ENCODE data around the gene MED29. TPM values are rescaled to one million over a fixed set of nuclear protein-coding genes. Genes with fewer than 3 reads are reported as not detected.
A peak's percentile ranks its signal among the peaks of the same experiment; 100 is the strongest.

Gene MED29
- total and polyA plus RNA-seq, 2 of the 13 experiments (the other 11 are each of a cell fraction or from before 2014, with no cell fraction given) = 14.0 to 19.7 TPM

GRCh38 chr19:39401549-39402345, 10.6 kb downstream of the MED29 start (continued):
- TF ChIP-seq, protein P1, sequence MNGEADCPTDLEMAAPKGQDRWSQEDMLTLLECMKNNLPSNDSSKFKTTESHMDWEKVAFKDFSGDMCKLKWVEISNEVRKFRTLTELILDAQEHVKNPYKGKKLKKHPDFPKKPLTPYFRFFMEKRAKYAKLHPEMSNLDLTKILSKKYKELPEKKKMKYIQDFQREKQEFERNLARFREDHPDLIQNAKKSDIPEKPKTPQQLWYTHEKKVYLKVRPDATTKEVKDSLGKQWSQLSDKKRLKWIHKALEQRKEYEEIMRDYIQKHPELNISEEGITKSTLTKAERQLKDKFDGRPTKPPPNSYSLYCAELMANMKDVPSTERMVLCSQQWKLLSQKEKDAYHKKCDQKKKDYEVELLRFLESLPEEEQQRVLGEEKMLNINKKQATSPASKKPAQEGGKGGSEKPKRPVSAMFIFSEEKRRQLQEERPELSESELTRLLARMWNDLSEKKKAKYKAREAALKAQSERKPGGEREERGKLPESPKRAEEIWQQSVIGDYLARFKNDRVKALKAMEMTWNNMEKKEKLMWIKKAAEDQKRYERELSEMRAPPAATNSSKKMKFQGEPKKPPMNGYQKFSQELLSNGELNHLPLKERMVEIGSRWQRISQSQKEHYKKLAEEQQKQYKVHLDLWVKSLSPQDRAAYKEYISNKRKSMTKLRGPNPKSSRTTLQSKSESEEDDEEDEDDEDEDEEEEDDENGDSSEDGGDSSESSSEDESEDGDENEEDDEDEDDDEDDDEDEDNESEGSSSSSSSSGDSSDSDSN (CRISPR knock-in tag; IDR thresholded peaks at IDR 0.05) = peak; percentile 70
- TF ChIP-seq JUNB (CRISPR knock-in tag; IDR thresholded peaks at IDR 0.05; ENCODE audit: borderline replicate concordance) (peak; percentile 85; the same call in 1 of the 2 replicates), ZFP91 (CRISPR knock-in tag; IDR thresholded peaks at IDR 0.05; ENCODE audit: borderline replicate concordance) (peak; percentile 93), ZBTB14 (CRISPR knock-in tag; IDR thresholded peaks at IDR 0.05) (no peak), RBAK (CRISPR knock-in tag; IDR thresholded peaks at IDR 0.05) (0 out of 2 replicates have a peak, but pooled peaks have one; percentile 11), GATAD2A (CRISPR knock-in tag; IDR thresholded peaks at IDR 0.05) (peak; percentile 88), ZNF451 (CRISPR knock-in tag; IDR thresholded peaks at IDR 0.05) (peak; percentile 44; the same call in 1 of the 2 replicates), PHF8 (CRISPR knock-in tag; IDR thresholded peaks at IDR 0.05) (peak; percentile 43; the same call in 1 of the 2 replicates), FOXO1 (CRISPR knock-in tag; IDR thresholded peaks at IDR 0.05) (peak; percentile 20; the same call in 1 of the 2 replicates), ZNF614 (CRISPR knock-in tag; IDR thresholded peaks at IDR 0.05; ENCODE audit: borderline replicate concordance) (peak; percentile 84), ZFP82 (CRISPR knock-in tag; IDR thresholded peaks at IDR 0.05; ENCODE audit: borderline replicate concordance) (peak; percentile 84; the same call in 1 of the 2 replicates), MEIS1 (CRISPR knock-in tag; IDR thresholded peaks at IDR 0.05; ENCODE audit: borderline replicate concordance) (peak; percentile 96; the same call in 1 of the 2 replicates), ZMAT3 (CRISPR knock-in tag; conservative IDR thresholded peaks at IDR 0.05) (0 out of 2 replicates have a peak, but pooled peaks have one; percentile 63), TCF7 (IDR thresholded peaks at IDR 0.05; ENCODE audit: low read depth) (no peak), RXRB (CRISPR knock-in tag; IDR thresholded peaks at IDR 0.05; ENCODE audit: borderline replicate concordance) (peak; percentile 88), SALL2 (CRISPR knock-in tag; IDR thresholded peaks at IDR 0.05) (peak; percentile 1; the same call in 1 of the 2 replicates), ZNF674 (CRISPR knock-in tag; IDR thresholded peaks at IDR 0.05; ENCODE audit: low read depth) (no peak), JDP2 (CRISPR knock-in tag; IDR thresholded peaks at IDR 0.05; ENCODE audit: borderline replicate concordance) (no peak; the same call in 1 of the 2 replicates), HOXA3 (CRISPR knock-in tag; IDR thresholded peaks at IDR 0.05) (peak; percentile 92), MBNL3 (CRISPR knock-in tag; conservative IDR thresholded peaks at IDR 0.05) (no peak), ZNF430 (CRISPR knock-in tag; IDR thresholded peaks at IDR 0.05) (no peak; the same call in none of the 2 replicates), THAP8 (CRISPR knock-in tag; IDR thresholded peaks at IDR 0.05; ENCODE audit: borderline replicate concordance) (no peak)
- TF ChIP-seq, protein P2, sequence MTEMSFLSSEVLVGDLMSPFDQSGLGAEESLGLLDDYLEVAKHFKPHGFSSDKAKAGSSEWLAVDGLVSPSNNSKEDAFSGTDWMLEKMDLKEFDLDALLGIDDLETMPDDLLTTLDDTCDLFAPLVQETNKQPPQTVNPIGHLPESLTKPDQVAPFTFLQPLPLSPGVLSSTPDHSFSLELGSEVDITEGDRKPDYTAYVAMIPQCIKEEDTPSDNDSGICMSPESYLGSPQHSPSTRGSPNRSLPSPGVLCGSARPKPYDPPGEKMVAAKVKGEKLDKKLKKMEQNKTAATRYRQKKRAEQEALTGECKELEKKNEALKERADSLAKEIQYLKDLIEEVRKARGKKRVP (CRISPR knock-in tag; IDR thresholded peaks at IDR 0.05) = peak in 1 of 2 experiments; percentile 51; a peak in 1 of 4 replicates

Data from HepG2 (cell line).